ENCODE data around the gene TMEM126A.
"Not testable (repeated sequence)": the region's sequence is repeated elsewhere in the genome, so short reads cannot be mapped to it uniquely, and the experiment has no call there.

The TMEM126A gene

DNA sequence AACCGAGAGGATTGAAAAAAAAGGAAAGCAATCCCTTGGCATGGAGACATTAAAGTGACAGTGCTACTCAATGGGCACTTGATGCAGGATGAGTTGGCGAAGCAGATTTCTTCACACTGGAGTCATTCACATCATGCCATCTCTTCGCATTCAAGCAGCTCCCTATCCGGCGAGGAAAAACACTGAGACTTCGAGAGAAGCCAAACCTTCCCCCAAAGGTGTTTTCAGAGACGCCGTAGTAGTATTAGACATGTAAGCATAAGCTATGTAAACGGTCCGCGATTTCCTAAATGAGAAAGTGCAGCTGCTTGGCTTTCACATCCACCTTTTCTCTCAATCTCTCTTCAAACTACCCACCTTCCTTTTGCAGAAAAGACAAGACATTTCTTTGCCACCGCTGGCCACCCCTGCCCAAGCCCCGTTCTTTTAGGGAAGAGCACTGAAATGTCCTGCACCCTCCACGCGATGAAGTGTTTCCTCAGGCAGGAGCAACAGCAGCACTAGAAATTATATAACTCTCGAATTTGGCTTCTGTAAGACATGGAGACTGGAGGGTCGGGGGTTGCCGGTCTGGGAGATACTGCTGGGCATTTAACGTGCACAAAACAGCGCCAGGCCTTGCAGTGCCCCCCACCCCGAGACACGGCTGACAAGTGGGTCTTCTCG lies 20.3 kb upstream of the TMEM126A start, which contains the start of gene DLG2:
TSS of gene DLG2 (minus strand) at position 13 of the 666 bp plus-strand sequence.
- Histone ChIP-seq H3K4me3 (ENCODE audit: low read depth in 1 of 2, low read length in 2 of 2) (peak within 1 kb of the TSS; percentile 78 to 100), H3K9me3 (ENCODE audit: control insufficient read depth in 1 of 2, low read length in 2 of 2) (no peaks in the 10 kb centered on the region), H3K27ac (ENCODE audit: low read length) (peak within 1 kb of the TSS; percentile 88), H3K4me1 (ENCODE audit: control insufficient read depth in 1 of 2, insufficient read depth in 2 of 2, low read length in 2 of 2) (peaks cover 5 to 22% of the 10 kb centered on the region in 2 donors), H3K36me3 (ENCODE audit: control insufficient read depth in 1 of 2, insufficient read depth in 2 of 2, low read length in 2 of 2) (peaks cover 0 to 7% of the 10 kb centered on the region in 2 donors), H3K27me3 (ENCODE audit: low read depth, low read length) (no peaks in the 10 kb centered on the region)

GRCh38 chr11:85627998-85628770 lies 19.6 kb upstream of the TMEM126A start, which contains the start of gene TMEM126B:
Gene TMEM126B (plus strand): TSS chr11:85628593. CDS start chr11:85628608, 15 bp downstream.
- Histone ChIP-seq H3K27ac (ENCODE audit: low read length) (peak within 1 kb of the TSS; percentile 89), H3K4me1 (ENCODE audit: control insufficient read depth in 1 of 2, insufficient read depth in 2 of 2, low read length in 2 of 2) (peaks cover 5 to 22% of the 10 kb centered on the region in 2 donors), H3K27me3 (ENCODE audit: low read depth, low read length) (no peaks in the 10 kb centered on the region), H3K9me3 (ENCODE audit: control insufficient read depth in 1 of 2, low read length in 2 of 2) (no peaks in the 10 kb centered on the region), H3K36me3 (ENCODE audit: control insufficient read depth in 1 of 2, insufficient read depth in 2 of 2, low read length in 2 of 2) (peaks cover 0 to 7% of the 10 kb centered on the region in 2 donors), H3K4me3 (ENCODE audit: low read depth in 1 of 2, low read length in 2 of 2) (peak within 1 kb of the TSS; percentile 78 to 100)

GRCh38 chr11:85628771-85629341 lies 18.9 kb upstream of the TMEM126A start:
- Histone ChIP-seq H3K27me3 (ENCODE audit: low read depth, low read length) (no peaks in the 10 kb centered on the region), H3K4me1 (ENCODE audit: control insufficient read depth in 1 of 2, insufficient read depth in 2 of 2, low read length in 2 of 2) (peaks cover 5 to 22% of the 10 kb centered on the region in 2 donors), H3K36me3 (ENCODE audit: control insufficient read depth in 1 of 2, insufficient read depth in 2 of 2, low read length in 2 of 2) (peaks cover under 1 to 8% of the 10 kb centered on the region in 2 donors), H3K4me3 (ENCODE audit: low read depth in 1 of 2, low read length in 2 of 2) (peak overlapping the region; percentile 78 to 100), H3K27ac (ENCODE audit: low read length) (peak overlapping the region; percentile 89), H3K9me3 (ENCODE audit: control insufficient read depth in 1 of 2, low read length in 2 of 2) (no peaks in the 10 kb centered on the region)

- no peaks in the 10 kb centered on the region for H3K9me3 ChIP-seq (ENCODE audit: control insufficient read depth in 1 of 2, low read length in 2 of 2)
- H3K27me3 ChIP-seq (ENCODE audit: low read depth, low read length): no peaks in the 10 kb centered on the region
- peaks cover 32 to 42% of the 10 kb centered on the region in 2 donors for H3K36me3 ChIP-seq (ENCODE audit: control insufficient read depth in 1 of 2, insufficient read depth in 2 of 2, low read length in 2 of 2)
- peaks cover 0 to 8% of the 10 kb centered on the region in 2 donors for H3K4me1 ChIP-seq (ENCODE audit: control insufficient read depth in 1 of 2, insufficient read depth in 2 of 2, low read length in 2 of 2)
- H3K4me3 ChIP-seq (ENCODE audit: low read depth in 1 of 2, low read length in 2 of 2): no peak overlapping the region
- no peak overlapping the region for H3K27ac ChIP-seq (ENCODE audit: low read length)
These were observed 13.0 kb upstream of the TMEM126A start for GRCh38 chr11:85634747-85635146.

GRCh38 chr11:85643191-85643614 lies 4.6 kb upstream of the TMEM126A start:
- no peaks in the 10 kb centered on the region for H3K36me3 ChIP-seq (ENCODE audit: control insufficient read depth in 1 of 2, insufficient read depth in 2 of 2, low read length in 2 of 2)
- H3K4me1 ChIP-seq (ENCODE audit: control insufficient read depth in 1 of 2, insufficient read depth in 2 of 2, low read length in 2 of 2): peaks cover 0 to 6% of the 10 kb centered on the region in 2 donors
- no peaks in the 10 kb centered on the region for H3K9me3 ChIP-seq (ENCODE audit: control insufficient read depth in 1 of 2, low read length in 2 of 2)
- H3K4me3 ChIP-seq (ENCODE audit: low read depth in 1 of 2, low read length in 2 of 2): no peak overlapping the region
- no peaks in the 10 kb centered on the region for H3K27me3 ChIP-seq (ENCODE audit: low read depth, low read length)
- no peak overlapping the region for H3K27ac ChIP-seq (ENCODE audit: low read length)

DNA sequence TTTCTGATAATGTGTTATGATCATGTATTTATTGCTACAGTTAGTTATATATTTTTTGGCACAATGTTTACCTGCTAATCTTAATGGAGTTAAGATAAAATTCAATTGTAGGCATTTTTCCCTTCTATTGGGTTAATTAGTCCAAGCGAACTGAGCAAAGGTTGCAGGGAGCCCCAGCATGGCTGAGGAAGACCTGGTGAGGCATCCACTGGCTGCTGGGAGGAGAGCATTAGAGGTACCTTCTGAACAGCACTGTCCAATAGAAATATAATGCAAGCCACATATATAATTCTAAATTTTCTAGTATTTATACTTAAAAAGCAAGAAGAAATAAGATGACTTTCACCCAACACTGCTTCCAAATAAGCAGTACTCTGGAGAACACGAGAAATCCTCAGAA lies 689 bp upstream of the TMEM126A start:
- Histone ChIP-seq H3K27me3 (ENCODE audit: low read depth, low read length) (no peaks in the 10 kb centered on the region), H3K4me3 (ENCODE audit: low read depth in 1 of 2, low read length in 2 of 2) (peak overlapping the region; percentile 78 to 98), H3K9me3 (ENCODE audit: control insufficient read depth in 1 of 2, low read length in 2 of 2) (no peaks in the 10 kb centered on the region), H3K27ac (ENCODE audit: low read length) (peak overlapping the region; percentile 95), H3K36me3 (ENCODE audit: control insufficient read depth in 1 of 2, insufficient read depth in 2 of 2, low read length in 2 of 2) (peaks cover 4% of the 10 kb centered on the region in 2 donors), H3K4me1 (ENCODE audit: control insufficient read depth in 1 of 2, insufficient read depth in 2 of 2, low read length in 2 of 2) (peaks cover 11 to 17% of the 10 kb centered on the region in 2 donors)

- no peaks in the 10 kb centered on the region for H3K27me3 ChIP-seq (ENCODE audit: low read depth, low read length)
- H3K27ac ChIP-seq (ENCODE audit: low read length): no peak overlapping the region
- H3K36me3 ChIP-seq (ENCODE audit: control insufficient read depth in 1 of 2, insufficient read depth in 2 of 2, low read length in 2 of 2): peaks cover 4 to 20% of the 10 kb centered on the region in 2 donors
- peaks cover 11 to 17% of the 10 kb centered on the region in 2 donors for H3K4me1 ChIP-seq (ENCODE audit: control insufficient read depth in 1 of 2, insufficient read depth in 2 of 2, low read length in 2 of 2)
- H3K4me3 ChIP-seq (ENCODE audit: low read depth in 1 of 2, low read length in 2 of 2): no peak overlapping the region
- H3K9me3 ChIP-seq (ENCODE audit: control insufficient read depth in 1 of 2, low read length in 2 of 2): no peaks in the 10 kb centered on the region
These were observed 3.4 kb downstream of the TMEM126A start for GRCh38 chr11:85651118-85651517.

DNA sequence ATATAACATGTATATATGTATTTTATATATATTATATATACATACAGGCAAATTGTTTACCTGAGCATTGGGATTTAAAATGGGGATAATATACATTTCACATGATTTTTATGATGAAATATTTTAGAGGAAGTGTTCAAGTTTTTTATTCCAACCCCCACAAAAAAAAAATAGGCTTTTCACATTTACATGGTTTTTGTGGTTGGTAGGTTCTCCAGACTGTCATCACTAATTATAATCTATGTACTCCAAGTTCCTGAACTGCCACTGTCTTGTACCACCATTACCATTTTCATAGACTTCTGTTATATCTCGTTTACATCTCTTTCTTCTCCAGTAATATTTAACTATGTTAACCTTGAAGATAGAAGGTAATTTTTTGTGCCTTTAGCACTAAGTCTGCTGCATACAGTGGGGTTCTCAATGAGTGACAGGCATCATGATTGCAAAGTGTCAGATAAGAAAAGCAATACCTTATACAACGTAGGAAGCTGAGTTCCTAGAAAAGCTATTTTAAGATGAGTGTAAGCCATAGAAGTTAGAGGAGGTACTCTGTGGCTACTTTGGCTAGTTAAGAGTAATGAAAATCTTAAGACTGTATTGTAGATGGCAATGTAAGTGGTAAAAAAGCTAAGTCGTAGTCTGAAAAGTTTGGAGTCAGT lies 5.2 kb downstream of the TMEM126A start:
- Histone ChIP-seq H3K4me1 (ENCODE audit: control insufficient read depth in 1 of 2, insufficient read depth in 2 of 2, low read length in 2 of 2) (peaks cover 11 to 14% of the 10 kb centered on the region in 2 donors), H3K27me3 (ENCODE audit: low read depth, low read length) (no peaks in the 10 kb centered on the region), H3K27ac (ENCODE audit: low read length) (no peak overlapping the region), H3K4me3 (ENCODE audit: low read depth in 1 of 2, low read length in 2 of 2) (no peak overlapping the region), H3K9me3 (ENCODE audit: control insufficient read depth in 1 of 2, low read length in 2 of 2) (no peaks in the 10 kb centered on the region), H3K36me3 (ENCODE audit: control insufficient read depth in 1 of 2, insufficient read depth in 2 of 2, low read length in 2 of 2) (peaks cover 13 to 34% of the 10 kb centered on the region in 2 donors)

- not testable (repeated sequence) for H3K9me3 ChIP-seq (ENCODE audit: control insufficient read depth in 1 of 2, low read length in 2 of 2); H3K27ac ChIP-seq (ENCODE audit: low read length); H3K4me3 ChIP-seq (ENCODE audit: low read depth in 1 of 2, low read length in 2 of 2); H3K27me3 ChIP-seq (ENCODE audit: low read depth, low read length)
- H3K4me1 ChIP-seq (ENCODE audit: control insufficient read depth in 1 of 2, insufficient read depth in 2 of 2, low read length in 2 of 2): peaks cover 4 to 14% of the 10 kb centered on the region in 2 donors
- H3K36me3 ChIP-seq (ENCODE audit: control insufficient read depth in 1 of 2, insufficient read depth in 2 of 2, low read length in 2 of 2): peaks cover 13 to 34% of the 10 kb centered on the region in 2 donors
These were observed 6.6 kb downstream of the TMEM126A start for GRCh38 chr11:85654343-85654742.

GRCh38 chr11:85656777-85657176 lies 9.0 kb downstream of the TMEM126A start:
- Histone ChIP-seq H3K4me3 (ENCODE audit: low read depth in 1 of 2, low read length in 2 of 2) (no peak overlapping the region), H3K4me1 (ENCODE audit: control insufficient read depth in 1 of 2, insufficient read depth in 2 of 2, low read length in 2 of 2) (peaks cover 0 to 35% of the 10 kb centered on the region in 2 donors), H3K27ac (ENCODE audit: low read length) (no peak overlapping the region), H3K27me3 (ENCODE audit: low read depth, low read length) (no peaks in the 10 kb centered on the region), H3K36me3 (ENCODE audit: control insufficient read depth in 1 of 2, insufficient read depth in 2 of 2, low read length in 2 of 2) (peaks cover 12 to 31% of the 10 kb centered on the region in 2 donors), H3K9me3 (ENCODE audit: control insufficient read depth in 1 of 2, low read length in 2 of 2) (no peaks in the 10 kb centered on the region)

DNA sequence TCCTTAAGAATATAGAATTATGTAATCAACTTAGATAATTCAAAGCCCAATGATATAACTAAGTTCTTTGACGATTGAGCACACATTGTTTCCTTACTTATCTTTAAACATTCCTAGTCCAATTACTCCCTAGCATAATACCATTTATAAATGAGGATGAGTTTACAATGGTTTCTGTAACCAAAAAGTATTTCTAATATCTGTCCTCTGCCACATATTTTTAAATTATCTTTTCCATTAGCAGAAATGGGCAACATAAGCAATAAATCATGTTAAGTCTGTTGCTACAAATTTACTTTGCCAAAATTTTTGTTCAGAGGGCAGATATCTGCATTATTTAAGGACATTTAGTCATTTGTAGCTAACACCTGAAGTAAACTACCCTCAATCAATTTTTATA lies 10.4 kb downstream of the TMEM126A start:
- no peaks in the 10 kb centered on the region for H3K27me3 ChIP-seq (ENCODE audit: low read depth, low read length)
- peaks cover 12 to 32% of the 10 kb centered on the region in 2 donors for H3K36me3 ChIP-seq (ENCODE audit: control insufficient read depth in 1 of 2, insufficient read depth in 2 of 2, low read length in 2 of 2)
- no peak overlapping the region for H3K4me3 ChIP-seq (ENCODE audit: low read depth in 1 of 2, low read length in 2 of 2)
- no peaks in the 10 kb centered on the region for H3K9me3 ChIP-seq (ENCODE audit: control insufficient read depth in 1 of 2, low read length in 2 of 2)
- H3K4me1 ChIP-seq (ENCODE audit: control insufficient read depth in 1 of 2, insufficient read depth in 2 of 2, low read length in 2 of 2): peaks cover 0 to 47% of the 10 kb centered on the region in 2 donors
- H3K27ac ChIP-seq (ENCODE audit: low read length): no peak overlapping the region

All from muscle layer of duodenum (tissue), 2 donors.